H7 (cell line): ENCODE measurements around the gene PLXNB3. TPM values are rescaled to one million over a fixed set of nuclear protein-coding genes. Genes with fewer than 3 reads are reported as not detected.

Source experiments
- DNase-seq: peaks from one replicate; pipeline ENCODE4 v3.0.0; 2012
- H3K27me3 ChIP-seq: 2 replicates; pipeline ENCODE4 v1.6.0; 2011; ENCODE audit warnings: mild to moderate bottlenecking, low read length; ENCODE audit not compliant: control insufficient read depth, insufficient read depth
- H3K36me3 ChIP-seq: replicated peaks from 2 replicates; pipeline ENCODE4 v1.5.1; 2011; ENCODE audit warnings: low read length; ENCODE audit not compliant: control insufficient read depth, insufficient read depth
- H3K4me3 ChIP-seq: 2 replicates; pipeline ENCODE4 v1.5.1; 2011; ENCODE audit warnings: low read depth, mild to moderate bottlenecking, control low read depth, low read length, moderate library complexity; ENCODE audit not compliant: insufficient read depth
- total RNA-seq: library from RNA; depleted of rRNA; stranded (reverse); fragments of >200 nt; shearing (Covaris generic); gene quantifications from 2 replicates; pipeline ENCODE4 v1.2.3, GENCODE V29; 2014; rRNA removed

Gene PLXNB3
- 0.07 TPM in 1 of 2 replicates, not detected in the other for total RNA-seq

DNA sequence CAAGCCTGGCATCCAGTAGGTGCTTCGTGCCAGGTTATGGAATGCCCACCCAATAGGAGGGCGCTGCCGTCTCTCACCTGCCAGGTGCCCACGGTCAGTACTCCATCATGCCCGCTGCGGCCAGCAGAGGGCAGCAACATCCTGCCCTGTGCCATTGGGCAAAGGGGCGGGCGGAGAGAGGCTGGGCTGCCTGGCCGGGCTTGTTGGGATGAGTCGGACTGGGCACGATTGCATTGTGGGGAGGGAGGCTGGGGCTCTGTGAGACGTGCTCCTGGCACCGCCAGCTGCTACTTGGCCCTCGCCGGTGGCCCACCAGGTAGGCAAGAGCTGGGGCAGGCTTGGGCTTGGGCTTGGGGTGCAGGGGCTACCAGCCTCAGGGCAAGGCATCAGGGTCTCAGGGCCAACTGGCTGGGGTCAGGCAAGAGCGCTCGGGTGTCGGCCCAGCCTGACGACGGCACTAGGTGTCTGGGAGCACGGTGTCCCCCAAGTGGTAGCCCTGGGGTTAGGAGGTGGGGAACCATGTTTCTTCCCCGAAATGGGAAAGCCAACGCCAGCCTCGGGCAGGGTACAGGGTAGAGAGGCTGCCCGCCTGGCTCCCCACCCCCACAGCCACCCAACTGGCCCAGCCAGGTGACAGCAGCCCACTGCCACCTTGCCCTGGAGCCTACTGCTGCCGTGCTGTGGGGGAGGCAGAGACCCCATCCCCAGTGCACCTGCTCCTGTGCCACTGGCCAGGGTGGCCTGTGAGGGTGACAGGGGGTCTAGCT lies at the start of gene PLXNB3:
Gene PLXNB3, plus strand, starts transcription at position 261 of the 767 bp plus-strand sequence. CDS start 1,287 bp downstream, outside the sequence.
- peak; percentile 94 for DNase-seq
- Histone ChIP-seq H3K4me3 (no peak within 1 kb of the TSS), H3K36me3 (no peaks in the 10 kb centered on the region), H3K27me3 (no peaks in the 10 kb centered on the region)

DNA sequence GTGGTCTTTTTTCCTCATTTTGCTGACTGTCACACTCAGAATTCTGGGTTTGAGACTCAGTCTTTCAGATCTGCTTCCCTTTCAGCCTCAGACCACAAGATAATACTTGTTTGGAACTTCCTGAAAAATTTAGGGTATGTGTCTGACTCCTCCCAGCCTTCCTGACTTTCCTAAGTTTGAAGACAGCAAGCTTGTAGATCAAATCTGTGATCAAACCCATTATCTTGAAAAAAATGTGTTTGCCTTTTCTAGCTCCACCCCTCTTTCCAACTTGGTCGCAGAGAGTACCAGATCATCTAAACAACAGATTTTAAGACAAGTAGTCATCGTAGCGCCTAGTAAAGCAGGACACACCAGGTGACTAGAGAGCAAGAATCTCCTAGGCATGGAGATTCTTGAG lies 49.8 kb upstream of the PLXNB3 start:
- peaks cover 20% of the 10 kb centered on the region for H3K36me3 ChIP-seq
- H3K4me3 ChIP-seq: no peak overlapping the region
- H3K27me3 ChIP-seq: no peaks in the 10 kb centered on the region
- no peak for DNase-seq

DNA sequence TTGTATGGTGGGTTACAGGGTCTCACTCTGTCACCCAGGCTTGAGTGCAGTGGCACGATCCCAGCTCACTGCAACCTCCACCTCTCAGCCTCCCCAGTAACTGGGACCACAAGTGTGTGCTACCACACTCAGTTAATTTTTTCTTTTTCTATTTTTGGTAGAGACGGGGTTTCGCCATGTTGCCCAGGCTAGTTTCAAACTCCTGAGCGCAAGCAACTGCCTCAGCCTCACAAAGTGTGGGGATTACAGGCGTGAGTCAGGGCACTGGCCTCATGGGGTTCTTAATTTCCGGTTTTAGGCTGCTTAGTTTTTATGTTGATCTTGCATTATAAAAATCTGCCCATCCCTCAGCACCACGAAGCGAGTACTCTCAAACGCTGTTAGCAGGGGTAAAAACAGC lies 46.6 kb upstream of the PLXNB3 start:
- Histone ChIP-seq H3K4me3 (no peak overlapping the region), H3K27me3 (no peaks in the 10 kb centered on the region), H3K36me3 (peaks cover 30% of the 10 kb centered on the region)
- no peak for DNase-seq

DNA sequence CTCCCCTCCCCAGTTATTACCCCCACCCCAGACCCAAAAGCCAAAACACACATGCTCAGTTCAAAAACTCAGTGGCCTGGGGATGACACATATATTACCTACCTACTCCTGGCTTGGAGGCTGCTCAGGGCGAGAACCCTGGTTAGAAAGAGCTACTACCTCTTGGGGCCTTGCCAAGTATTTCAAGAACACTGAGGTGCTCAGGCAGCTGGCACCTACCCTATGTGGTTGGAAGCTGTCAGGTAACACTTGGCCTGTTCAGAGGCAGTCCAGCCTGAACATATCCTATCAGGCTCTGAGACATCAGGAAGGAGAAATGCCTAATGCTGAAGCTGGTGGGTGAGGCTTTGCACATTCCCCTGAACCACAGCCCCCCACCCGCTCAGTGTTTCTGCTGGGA lies 44.8 kb upstream of the PLXNB3 start:
- Histone ChIP-seq H3K36me3 (peaks cover 25% of the 10 kb centered on the region), H3K27me3 (no peaks in the 10 kb centered on the region), H3K4me3 (no peak overlapping the region)
- DNase-seq: no peak

DNA sequence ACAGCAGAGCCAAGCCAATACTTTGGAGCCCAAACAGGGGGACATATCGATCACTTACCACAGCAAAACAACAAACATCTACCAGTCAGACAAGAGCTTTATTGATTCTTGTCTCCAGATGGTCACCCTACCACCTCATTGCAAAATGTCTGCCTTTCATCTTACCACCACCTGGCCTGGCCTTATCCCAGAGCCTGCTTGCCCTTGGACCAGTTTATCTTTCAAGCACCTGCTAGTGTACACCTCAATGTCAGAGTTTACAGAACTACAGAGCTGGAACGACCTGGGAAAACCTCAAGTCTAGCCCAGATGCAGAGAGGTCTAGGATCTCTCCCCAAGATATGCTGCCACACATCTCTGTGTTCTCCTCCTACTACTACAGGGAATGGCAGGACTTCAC lies 44.3 kb upstream of the PLXNB3 start:
- no peak for DNase-seq
- Histone ChIP-seq H3K4me3 (no peak overlapping the region), H3K36me3 (peaks cover 24% of the 10 kb centered on the region), H3K27me3 (no peaks in the 10 kb centered on the region)

DNA sequence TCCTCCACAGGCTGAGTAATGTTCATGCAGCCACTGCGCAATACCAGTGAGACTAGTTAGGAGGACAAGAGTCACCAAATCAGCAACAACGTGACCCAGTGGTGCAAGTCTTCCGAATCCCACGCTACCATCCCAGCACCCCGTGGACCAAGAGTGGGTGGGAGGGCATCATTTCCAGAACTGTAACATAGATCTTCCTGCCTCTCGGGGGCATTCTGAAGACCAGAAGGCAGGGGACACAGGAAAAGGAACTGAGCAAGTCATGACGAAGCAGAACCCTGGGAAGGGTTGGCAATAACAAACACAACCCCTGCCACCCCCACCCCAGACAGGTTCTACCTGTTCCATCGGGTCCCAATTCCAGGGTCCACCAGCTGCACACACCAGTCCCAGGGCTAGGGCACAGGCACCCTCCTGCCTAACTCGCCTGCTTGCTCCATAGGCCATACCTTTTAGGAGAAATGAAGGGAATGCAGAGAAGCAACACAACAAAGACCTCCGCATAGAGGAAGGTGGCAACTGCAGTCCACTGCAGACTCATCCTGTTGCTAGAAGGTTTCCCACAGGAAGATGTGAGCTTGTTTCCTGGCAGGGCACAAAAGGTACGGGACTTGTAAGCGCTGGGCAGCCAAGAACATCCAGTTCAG lies 41.2 kb upstream of the PLXNB3 start:
- Histone ChIP-seq H3K4me3 (peak overlapping the region; percentile 68), H3K27me3 (no peaks in the 10 kb centered on the region), H3K36me3 (peaks cover 17% of the 10 kb centered on the region)
- DNase-seq: no peak

DNA sequence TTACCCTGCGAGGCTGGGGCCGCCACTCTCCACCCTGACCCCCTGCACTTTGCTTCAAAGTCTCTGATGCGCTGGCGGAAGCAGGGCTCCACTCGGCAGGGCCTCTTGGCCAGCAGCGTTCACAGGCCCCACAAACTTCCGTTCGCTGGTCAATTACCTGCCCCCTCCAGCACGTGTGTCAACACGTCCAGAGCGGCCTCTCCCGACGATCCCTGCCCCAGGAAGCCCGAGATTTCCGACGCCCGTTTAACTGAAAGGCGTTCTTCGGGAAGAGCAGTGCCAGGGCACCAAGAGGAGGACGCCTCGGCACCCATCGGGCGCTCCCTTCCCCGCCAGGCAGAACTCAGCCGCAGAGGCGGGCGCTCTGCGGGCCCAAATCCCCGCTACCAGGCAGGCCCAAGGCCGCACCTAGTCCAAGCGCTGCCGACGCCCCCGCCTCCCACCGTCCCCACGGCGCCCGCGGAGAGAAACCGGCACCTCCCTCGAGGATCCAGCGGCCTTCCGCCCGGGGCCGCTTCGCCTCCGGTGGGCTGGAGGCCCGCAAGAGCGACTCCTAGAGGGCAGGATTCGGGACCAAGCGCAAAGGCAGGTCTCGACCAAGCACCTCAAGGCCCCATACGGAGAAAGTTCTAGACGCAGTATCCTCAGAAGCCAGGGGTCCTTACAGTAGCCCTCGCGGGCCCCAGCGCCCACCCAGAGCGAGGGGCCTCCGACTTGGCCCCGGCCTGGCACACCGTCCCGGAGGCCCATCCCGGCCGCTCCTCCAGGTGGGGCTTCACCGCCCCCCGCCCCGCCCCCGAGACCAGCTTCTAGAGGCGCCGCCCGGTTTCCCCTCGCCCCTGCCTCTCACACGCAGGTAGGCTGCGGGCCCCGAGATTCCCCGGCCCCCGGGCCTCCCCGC lies 40.4 kb upstream of the PLXNB3 start:
- Histone ChIP-seq H3K4me3 (peak overlapping the region; percentile 68), H3K27me3 (no peaks in the 10 kb centered on the region), H3K36me3 (peaks cover 17% of the 10 kb centered on the region)
- peak; percentile 91 for DNase-seq

DNA sequence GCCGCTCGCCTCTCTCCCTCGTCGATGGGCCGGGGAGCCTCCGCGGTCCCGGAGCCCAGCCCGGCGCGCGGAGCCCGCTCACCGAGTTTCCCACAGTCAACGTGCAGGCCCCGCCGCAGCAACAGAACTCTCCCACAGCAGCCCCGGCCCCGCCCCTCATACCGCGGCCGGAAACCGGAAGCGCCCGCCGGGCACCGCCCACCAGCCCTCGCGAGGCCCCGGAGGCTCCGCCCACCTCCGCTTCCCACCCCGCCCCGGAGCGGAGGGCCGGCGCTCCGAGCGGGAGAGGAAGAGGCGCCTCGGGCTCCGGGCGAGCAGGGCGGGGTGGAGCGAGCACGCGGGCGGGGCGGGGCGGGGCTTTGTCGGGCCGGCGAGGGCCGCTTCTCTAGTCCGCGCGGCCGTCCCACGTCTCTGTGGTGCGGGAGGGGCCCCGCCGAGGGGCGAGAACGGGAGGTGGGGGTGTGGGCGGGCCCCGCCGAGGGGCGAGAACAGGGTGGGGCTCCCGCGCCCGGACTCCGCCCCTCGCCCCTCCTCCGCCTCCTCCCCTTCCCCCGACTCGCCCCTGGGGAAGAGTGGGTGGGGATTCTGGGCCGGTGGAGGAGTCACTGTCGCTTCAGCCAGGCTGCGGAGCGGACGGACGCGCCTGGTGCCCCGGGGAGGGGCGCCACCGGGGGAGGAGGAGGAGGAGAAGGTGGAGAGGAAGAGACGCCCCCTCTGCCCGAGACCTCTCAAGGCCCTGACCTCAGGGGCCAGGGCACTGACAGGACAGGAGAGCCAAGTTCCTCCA lies 39.6 kb upstream of the PLXNB3 start, which contains the start of the genes ABCD1 and BCAP31:
Gene ABCD1, plus strand, starts transcription at position 605 of the 787 bp plus-strand sequence. CDS start 411 bp downstream, outside the sequence.
Gene BCAP31, minus strand, starts transcription at position 136 of the 787 bp plus-strand sequence. CDS start 1,143 bp downstream, outside the sequence.
- no peaks in the 10 kb centered on the region for H3K27me3 ChIP-seq
- H3K36me3 ChIP-seq: peaks cover 10% of the 10 kb centered on the region
- peak within 1 kb of the TSS; percentile 68 for H3K4me3 ChIP-seq

DNA sequence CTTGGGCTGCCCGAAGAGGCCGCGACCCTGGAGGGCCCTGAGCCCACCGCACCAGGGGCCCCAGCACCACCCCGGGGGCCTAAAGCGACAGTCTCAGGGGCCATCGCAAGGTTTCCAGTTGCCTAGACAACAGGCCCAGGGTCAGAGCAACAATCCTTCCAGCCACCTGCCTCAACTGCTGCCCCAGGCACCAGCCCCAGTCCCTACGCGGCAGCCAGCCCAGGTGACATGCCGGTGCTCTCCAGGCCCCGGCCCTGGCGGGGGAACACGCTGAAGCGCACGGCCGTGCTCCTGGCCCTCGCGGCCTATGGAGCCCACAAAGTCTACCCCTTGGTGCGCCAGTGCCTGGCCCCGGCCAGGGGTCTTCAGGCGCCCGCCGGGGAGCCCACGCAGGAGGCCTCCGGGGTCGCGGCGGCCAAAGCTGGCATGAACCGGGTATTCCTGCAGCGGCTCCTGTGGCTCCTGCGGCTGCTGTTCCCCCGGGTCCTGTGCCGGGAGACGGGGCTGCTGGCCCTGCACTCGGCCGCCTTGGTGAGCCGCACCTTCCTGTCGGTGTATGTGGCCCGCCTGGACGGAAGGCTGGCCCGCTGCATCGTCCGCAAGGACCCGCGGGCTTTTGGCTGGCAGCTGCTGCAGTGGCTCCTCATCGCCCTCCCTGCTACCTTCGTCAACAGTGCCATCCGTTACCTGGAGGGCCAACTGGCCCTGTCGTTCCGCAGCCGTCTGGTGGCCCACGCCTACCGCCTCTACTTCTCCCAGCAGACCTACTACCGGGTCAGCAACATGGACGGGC lies 38.8 kb upstream of the PLXNB3 start:
- Histone ChIP-seq H3K4me3 (peak overlapping the region; percentile 25), H3K36me3 (peaks cover 7% of the 10 kb centered on the region), H3K27me3 (no peaks in the 10 kb centered on the region)
- DNase-seq: peak; percentile 80

More for the DNA sequence above, 39.6 kb upstream of the PLXNB3 start, which contains the start of the genes ABCD1 and BCAP31:
- DNase-seq: peak; percentile 98

DNA sequence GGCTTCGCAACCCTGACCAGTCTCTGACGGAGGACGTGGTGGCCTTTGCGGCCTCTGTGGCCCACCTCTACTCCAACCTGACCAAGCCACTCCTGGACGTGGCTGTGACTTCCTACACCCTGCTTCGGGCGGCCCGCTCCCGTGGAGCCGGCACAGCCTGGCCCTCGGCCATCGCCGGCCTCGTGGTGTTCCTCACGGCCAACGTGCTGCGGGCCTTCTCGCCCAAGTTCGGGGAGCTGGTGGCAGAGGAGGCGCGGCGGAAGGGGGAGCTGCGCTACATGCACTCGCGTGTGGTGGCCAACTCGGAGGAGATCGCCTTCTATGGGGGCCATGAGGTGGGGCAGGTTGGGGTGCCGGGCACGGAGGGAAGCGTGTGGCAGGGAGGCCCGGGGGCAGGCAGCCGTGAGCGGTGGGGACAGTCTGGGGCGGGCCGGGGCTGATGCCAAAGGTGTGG lies 38.2 kb upstream of the PLXNB3 start:
- Histone ChIP-seq H3K27me3 (no peaks in the 10 kb centered on the region), H3K4me3 (no peak overlapping the region), H3K36me3 (peaks cover 3% of the 10 kb centered on the region; the same call in 1 of the 2 replicates)
- peak; percentile 37 for DNase-seq

DNA sequence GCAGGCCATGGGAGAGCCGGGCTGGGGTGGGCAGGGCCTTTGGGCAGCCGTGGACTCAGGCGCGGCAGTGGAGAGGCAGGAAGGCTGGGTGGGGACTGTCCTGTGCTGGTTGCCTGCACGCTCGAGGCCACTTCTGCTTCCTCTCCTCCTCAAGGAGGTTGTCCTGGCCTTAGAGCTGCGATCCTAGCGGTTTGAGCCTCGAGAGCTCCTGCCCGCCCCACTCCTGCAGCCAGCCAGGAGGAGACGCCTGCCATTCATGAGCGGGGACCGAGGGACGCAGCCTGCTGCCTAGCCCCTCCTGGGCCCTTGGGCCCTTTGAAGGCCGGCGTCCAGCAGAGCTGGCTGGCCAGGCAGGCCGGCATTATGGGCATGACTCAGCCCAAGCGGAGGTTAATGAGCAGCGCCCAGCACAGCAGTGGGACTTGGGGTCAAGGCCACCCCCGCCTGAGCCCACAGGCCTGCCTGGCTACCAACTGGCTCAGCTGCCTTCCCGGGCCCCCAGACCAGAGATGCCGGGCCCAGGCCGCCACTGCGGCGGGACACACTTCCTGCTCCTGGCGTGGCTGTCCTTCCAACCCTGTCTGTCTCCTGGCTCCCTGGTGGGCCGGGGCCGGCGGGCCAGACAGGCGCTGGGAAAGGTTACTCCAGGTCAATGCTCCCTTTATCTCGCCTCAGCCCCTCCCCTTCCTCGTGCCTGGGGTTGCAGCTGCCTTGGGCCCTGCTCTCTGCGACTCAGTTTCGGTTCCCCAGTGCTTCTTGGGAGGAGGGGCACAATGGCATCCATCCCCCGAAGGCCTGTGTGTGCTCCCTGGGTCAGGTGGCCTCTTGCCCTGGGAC lies 37.5 kb upstream of the PLXNB3 start:
- peak; percentile 92 for DNase-seq
- 0 out of 2 replicates have a peak, but pooled peaks cover 3% of the 10 kb centered on the region for H3K36me3 ChIP-seq
- H3K27me3 ChIP-seq: no peaks in the 10 kb centered on the region
- no peak overlapping the region for H3K4me3 ChIP-seq
